Measurements from ENCODE around the gene TPPP3. TPM values are rescaled to one million over a fixed set of nuclear protein-coding genes. Genes with fewer than 3 reads are reported as not detected.

Gene TPPP3
- total and polyA plus RNA-seq, 9 donors: 2.2 to 269 (median 15.2) TPM

DNA sequence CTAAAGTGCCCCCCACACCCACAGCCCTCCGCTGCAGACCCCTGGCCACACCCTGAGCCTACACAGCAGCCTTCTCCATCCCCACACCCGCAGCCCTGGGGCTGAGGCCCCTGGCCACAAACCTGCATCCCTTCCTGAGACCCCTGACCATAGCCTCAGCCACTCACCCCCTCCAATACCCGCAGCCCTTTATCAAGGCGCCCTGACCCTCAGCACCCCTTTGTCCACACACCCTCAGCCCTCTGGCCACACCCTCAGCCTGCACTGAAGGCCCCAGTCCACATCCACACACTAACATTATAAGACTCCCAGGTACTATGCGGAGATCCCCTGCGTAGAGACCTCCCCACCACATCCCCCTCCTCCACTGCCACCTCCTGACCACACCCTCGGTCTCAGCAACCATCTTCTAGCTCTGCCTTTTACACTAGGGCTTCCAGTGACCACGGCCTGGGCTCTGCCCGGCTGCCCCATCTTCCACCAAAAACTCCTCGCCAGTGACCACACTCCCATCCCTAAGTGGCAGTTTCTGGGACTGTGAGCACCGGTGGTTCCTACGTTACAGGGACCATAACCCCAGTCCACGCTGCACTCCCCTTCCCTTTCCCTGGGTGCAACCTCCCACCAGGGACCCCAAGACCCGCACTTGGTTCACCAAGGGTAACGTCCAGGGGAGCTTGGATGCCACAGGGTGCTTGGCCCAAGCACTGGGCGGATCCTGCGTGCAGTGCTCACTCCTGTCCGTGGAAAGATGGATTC, 818 bp downstream of the TPPP3 start:
- Histone ChIP-seq H3K27ac (no peak overlapping the region), H3K4me1 (ENCODE audit: insufficient read depth) (peaks cover 10% of the 10 kb centered on the region), H3K27me3 (no peaks in the 10 kb centered on the region), H3K9me3 (no peaks in the 10 kb centered on the region), H3K36me3 (no peaks in the 10 kb centered on the region), H3K4me3 (peak overlapping the region; percentile 32)
- peak in 2 of 5 donors; percentile 27 to 33 for DNase-seq
- intact Hi-C loops (cut with DNase I): loop anchor here in 2 of 4 donors (10.0 kb wide), 2 partner anchors 108 to 428 kb away; partner anchors contain the start of gene CES3 (in 1 of the 2)
- TF ChIP-seq POLR2A (IDR thresholded peaks at IDR 0.05) (no peak), EP300 (IDR thresholded peaks at IDR 0.05) (no peak), CTCF (IDR thresholded peaks at IDR 0.05) (no peak)
- WGBS, 3 donors: 68 to 75% (median 73%) methylated on average over 18 of the region's 18 CpGs

- no peak overlapping the region for H3K4me3 ChIP-seq
- H3K27ac ChIP-seq: no peak overlapping the region
Measured at GRCh38 chr16:67391424-67392300, 1.6 kb downstream of the TPPP3 start.

DNA sequence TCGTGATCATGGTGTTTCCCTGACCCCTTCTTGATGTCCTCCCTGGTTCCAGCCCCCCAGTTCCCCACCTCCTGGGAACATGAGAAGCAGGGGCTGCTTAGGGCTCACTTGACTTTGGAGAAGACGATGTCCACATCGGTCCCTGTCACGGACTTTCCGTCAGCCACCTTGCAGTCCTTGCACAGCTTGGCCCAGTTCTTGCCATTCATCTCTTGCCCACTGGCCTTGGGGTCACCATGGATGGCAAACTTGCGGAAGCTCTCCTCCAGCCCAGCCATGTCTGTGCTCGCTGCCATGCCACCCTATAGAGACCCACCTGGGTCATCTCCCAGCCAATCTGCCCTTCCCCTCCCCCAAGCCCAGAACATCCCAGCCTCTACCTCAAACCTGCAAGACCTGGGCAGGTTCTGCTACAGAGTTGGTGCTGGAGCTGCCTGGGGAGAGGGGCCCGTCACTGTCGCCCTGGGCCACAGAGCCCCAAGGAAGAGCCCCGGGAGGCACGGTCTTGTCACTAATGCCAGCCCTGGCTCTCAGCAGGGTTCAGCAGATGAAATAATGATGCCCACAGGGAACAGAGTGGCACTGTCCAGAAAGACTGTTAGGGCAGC, 2.4 kb downstream of the TPPP3 start:
- intact Hi-C loops (cut with DNase I): loop anchor here in 2 of 4 donors (10.0 kb wide), 2 partner anchors 106 to 426 kb away; partner anchors contain the start of gene CES3 (in 1 of the 2)
- no peak overlapping the region for H3K27ac ChIP-seq
- TF ChIP-seq CTCF (IDR thresholded peaks at IDR 0.05) (no peak), EP300 (IDR thresholded peaks at IDR 0.05) (no peak), POLR2A (IDR thresholded peaks at IDR 0.05) (no peak)
- no peak overlapping the region for H3K4me3 ChIP-seq
- H3K9me3 ChIP-seq: no peaks in the 10 kb centered on the region
- H3K27me3 ChIP-seq: no peaks in the 10 kb centered on the region
- WGBS, 3 donors: 94 to 97% (median 95%) methylated on average over 11 of the region's 11 CpGs
- H3K4me1 ChIP-seq (ENCODE audit: insufficient read depth): peaks cover 10% of the 10 kb centered on the region
- DNase-seq: no peak
- no peaks in the 10 kb centered on the region for H3K36me3 ChIP-seq

More at GRCh38 chr16:67391424-67392300, 1.6 kb downstream of the TPPP3 start:
- DNase-seq: peak in 3 of 5 donors; percentile 32 to 44 (median 43)
- Histone ChIP-seq H3K27me3 (no peaks in the 10 kb centered on the region), H3K4me1 (ENCODE audit: insufficient read depth) (peaks cover 10% of the 10 kb centered on the region), H3K36me3 (no peaks in the 10 kb centered on the region), H3K9me3 (no peaks in the 10 kb centered on the region)
- intact Hi-C loops (cut with DNase I): loop anchor here in 2 of 4 donors (10.0 kb wide), 2 partner anchors 107 to 427 kb away; partner anchors contain the start of gene CES3 (in 1 of the 2)
- 67 to 74% (median 71%) methylated on average over 15 of the region's 15 CpGs for WGBS, 3 donors
- no peak for TF ChIP-seq EP300 (IDR thresholded peaks at IDR 0.05)

DNA sequence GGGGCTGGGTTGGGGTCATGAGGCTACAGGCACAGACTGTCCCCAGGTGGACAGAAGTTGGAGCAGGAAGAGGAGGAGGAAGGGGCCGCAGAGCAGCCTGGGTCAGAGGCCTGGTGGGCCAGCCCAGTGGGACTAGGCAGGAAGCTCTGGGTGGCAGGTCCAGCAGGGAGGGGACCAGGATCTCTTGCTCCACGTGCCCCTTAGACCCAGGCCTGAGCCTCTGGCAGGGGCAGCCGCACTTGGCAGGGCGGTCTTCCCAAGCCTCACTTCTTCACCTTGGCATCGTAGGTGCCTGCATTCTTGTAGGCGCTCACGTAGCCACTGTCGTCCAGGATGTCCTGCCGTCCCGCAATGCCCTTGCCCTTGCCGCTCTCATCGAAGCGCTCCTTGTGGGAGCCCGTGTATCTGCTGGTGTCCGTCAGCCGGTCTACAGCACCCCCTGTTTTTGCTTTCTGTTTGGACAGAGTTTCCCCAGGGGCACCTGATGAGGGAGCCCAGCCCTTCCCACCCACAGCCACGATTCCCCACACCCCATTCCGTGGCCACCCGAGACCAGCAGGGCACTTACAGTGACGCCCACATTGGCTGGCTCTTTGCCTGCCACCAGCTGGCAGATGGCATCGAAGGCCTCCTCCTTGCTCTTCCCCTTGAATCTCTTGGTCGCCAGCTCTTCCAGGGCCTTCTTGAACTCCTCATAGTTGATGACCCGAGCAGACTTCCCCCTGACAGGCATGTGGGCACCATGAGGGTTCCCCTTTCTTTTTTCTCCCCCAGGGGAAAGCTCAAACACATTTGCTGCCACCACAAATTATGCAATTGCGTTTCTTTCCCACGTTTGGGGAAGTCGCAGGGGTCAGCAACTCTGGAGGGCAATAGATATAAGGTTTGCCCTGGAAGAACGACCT, 3.1 kb downstream of the TPPP3 start:
- WGBS, 3 donors: 88 to 95% (median 89%) methylated on average over 27 of the region's 27 CpGs
- peaks cover 10% of the 10 kb centered on the region for H3K4me1 ChIP-seq (ENCODE audit: insufficient read depth)
- intact Hi-C loops (cut with DNase I): loop anchor here in 2 of 4 donors (10.0 kb wide), 2 partner anchors 105 to 425 kb away; partner anchors contain the start of gene CES3 (in 1 of the 2)
- H3K9me3 ChIP-seq: no peaks in the 10 kb centered on the region
- no peaks in the 10 kb centered on the region for H3K27me3 ChIP-seq
- TF ChIP-seq EP300 (IDR thresholded peaks at IDR 0.05) (no peak), POLR2A (IDR thresholded peaks at IDR 0.05) (no peak), CTCF (IDR thresholded peaks at IDR 0.05) (no peak)
- H3K4me3 ChIP-seq: no peak overlapping the region
- no peaks in the 10 kb centered on the region for H3K36me3 ChIP-seq
- DNase-seq: no peak
- no peak overlapping the region for H3K27ac ChIP-seq

Data from ovary (tissue), 9 donors.